ENCODE results near the gene RBMS3.

The RBMS3 gene

DNA sequence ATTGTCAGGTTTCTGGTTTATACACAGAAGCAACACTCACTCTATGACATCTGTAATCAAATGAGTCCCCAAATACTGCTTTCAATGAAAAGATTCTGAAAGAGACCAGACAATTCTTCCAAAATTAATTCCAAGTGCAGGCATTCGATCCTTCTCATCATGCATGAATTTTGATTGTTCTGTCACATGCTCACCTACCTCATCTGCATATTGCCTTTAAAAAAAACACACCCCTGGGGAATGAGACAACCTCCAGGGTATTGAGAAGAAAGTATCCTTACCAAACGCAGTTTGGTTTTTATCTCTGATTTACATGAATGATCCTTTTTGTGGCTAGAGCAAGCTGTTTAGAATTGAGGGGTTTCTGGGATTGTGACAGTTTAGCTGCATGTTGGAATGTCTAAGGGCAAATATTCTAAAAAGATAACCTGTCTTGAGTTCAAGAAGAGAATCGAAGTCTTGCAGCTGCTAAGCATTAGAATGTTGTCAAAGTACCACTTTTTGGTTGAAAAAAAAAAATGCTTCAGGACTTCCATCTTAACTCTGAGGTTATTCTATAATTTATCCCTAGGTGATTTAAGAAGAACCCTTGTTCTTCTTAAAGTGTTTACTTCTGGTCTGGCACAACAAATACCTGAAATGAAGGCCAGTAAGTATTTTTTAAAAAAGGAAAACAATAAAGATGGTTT, 653.1 kb downstream of the RBMS3 start:
- no peak for DNase-seq (ENCODE audit: extremely low spot score)
- no peak for TF ChIP-seq CTCF (IDR thresholded peaks at IDR 0.05; ENCODE audit: control extremely low read depth, extremely low read depth, low read depth, missing control alignments)
- ChIA-PET CTCF (no interaction called here), POLR2A (no interaction called here)

- ChIA-PET CTCF (interaction anchor here (1.2 kb wide), 1 partner anchor 9 kb away, joined by 4 read pairs; no protein-coding TSS in a partner anchor), POLR2A (no interaction called here)
- no peak for TF ChIP-seq CTCF (IDR thresholded peaks at IDR 0.05; ENCODE audit: control extremely low read depth, extremely low read depth, low read depth, missing control alignments)
- no peak for DNase-seq (ENCODE audit: extremely low spot score)
These were observed 653.9 kb downstream of the RBMS3 start for GRCh38 chr3:29934751-29935150.

DNA sequence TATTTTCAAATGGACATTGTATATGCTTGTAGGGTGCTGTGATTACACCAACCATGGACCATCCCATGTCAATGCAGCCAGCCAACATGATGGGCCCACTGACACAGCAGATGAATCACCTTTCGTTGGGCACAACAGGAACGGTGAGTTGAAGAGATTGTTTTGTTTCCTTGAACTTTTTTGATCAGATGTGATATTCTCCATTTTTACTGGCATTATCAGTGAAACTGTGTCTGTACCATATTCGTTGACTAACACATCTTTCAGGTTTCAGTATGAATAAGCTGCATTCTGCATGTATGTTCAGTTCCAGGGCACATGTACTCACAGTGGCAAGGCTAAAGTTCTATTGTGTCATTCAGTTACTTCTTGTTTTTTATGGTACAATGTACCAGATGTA, 655.2 kb downstream of the RBMS3 start:
- ChIA-PET CTCF (no interaction called here), POLR2A (no interaction called here)
- TF ChIP-seq CTCF (IDR thresholded peaks at IDR 0.05; ENCODE audit: control extremely low read depth, extremely low read depth, low read depth, missing control alignments): no peak
- DNase-seq (ENCODE audit: extremely low spot score): no peak

DNA sequence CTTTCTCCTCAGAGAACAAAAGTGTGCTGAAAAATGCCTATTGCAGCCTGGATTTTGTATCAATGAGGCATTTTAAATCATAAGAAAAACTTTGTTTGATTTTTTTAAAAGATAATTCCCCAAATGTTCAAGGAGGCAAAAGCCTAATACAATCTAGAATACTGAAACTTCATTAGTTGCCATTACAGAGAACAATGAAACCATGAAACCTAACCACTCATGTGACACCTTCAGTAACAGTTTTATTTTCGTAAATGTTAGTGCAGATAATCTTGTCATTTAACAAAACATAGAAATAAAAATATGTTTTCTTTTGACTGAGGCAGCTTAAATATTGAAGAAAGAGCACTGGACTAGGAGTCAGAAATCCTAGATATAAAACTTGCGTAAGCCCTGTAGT, 655.9 kb downstream of the RBMS3 start:
- TF ChIP-seq CTCF (IDR thresholded peaks at IDR 0.05; ENCODE audit: control extremely low read depth, extremely low read depth, low read depth, missing control alignments): no peak
- ChIA-PET CTCF (no interaction called here), POLR2A (no interaction called here)
- DNase-seq (ENCODE audit: extremely low spot score): no peak

- POLR2A ChIA-PET: no interaction called here
- no peak for TF ChIP-seq CTCF (IDR thresholded peaks at IDR 0.05; ENCODE audit: control extremely low read depth, extremely low read depth, low read depth, missing control alignments)
- CTCF ChIA-PET: no interaction called here
- DNase-seq (ENCODE audit: extremely low spot score): no peak
These were observed 656.3 kb downstream of the RBMS3 start for GRCh38 chr3:29937185-29937584.

DNA sequence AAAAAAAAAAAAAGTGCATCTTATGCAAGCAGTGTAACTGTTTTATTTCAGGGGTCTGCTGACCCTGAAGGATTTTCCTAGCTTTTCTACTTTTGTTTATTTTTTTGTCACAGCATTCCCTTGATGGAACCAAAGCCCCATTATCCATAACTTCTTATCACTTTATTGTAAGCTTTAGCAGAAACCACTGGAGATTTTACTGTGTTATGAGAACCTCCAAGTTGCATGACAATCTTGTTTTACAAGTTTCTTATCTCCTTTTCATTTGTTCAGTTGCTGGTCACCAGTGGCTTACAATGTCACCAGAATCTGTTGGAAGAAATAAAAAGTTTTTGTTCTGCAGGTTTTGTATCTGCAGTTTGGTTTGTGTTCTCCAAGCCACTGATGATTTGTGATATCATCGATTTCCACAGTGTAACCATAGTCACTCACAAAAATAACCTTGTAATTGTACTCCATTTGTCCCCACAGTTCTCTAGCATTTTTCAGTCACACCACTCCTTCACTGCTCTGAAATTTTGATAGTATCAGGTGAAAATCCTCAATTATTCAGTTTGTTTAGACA, 660.0 kb downstream of the RBMS3 start:
- ChIA-PET POLR2A (no interaction called here), CTCF (interaction anchor here (0.9 kb wide), 1 partner anchor 15 kb away, joined by 4 read pairs; no protein-coding TSS in a partner anchor)
- TF ChIP-seq CTCF (IDR thresholded peaks at IDR 0.05; ENCODE audit: control extremely low read depth, extremely low read depth, low read depth, missing control alignments): no peak
- no peak for DNase-seq (ENCODE audit: extremely low spot score)

Data from GM10248 (cell line).